Transverse colon (tissue), 4 donors: ENCODE data around the gene HEBP1. TPM values are rescaled to one million over a fixed set of nuclear protein-coding genes. Genes with fewer than 3 reads are reported as not detected.
A peak's percentile ranks its signal among the peaks of the same experiment; 100 is the strongest.

Experiments used
- DNase-seq: peaks from one replicate; pipeline ENCODE4 v3.0.0-alpha.2; 2019
- H3K27ac ChIP-seq, 4 donors: fragments of 200-600 bp; sonication (generic); 2 replicates each; pipeline ENCODE4 v1.5.1; 2016 to 2018; ENCODE audit warnings: inconsistent platforms in 4 of 4
- H3K27me3 ChIP-seq: fragments of 200-600 bp; sonication (generic); 2 replicates; pipeline ENCODE4 v1.5.1; 2017; ENCODE audit warnings: inconsistent platforms
- H3K36me3 ChIP-seq, 4 donors: fragments of 200-600 bp; sonication (generic); 2 replicates each; pipeline ENCODE4 v1.5.1; 2017 to 2019; ENCODE audit warnings: inconsistent platforms in 4 of 4
- H3K4me1 ChIP-seq, 4 donors: fragments of 200-600 bp; sonication (generic); 2 replicates each; pipeline ENCODE4 v1.5.1; 2017 to 2020; ENCODE audit warnings: inconsistent platforms in 4 of 4
- H3K4me3 ChIP-seq, 4 donors: fragments of 200-600 bp; sonication (generic); 1 replicate in 1 of 4; 2 replicates in 3 of 4; pipeline versions ENCODE4 v1.5.1 to v1.6.1; 2017 to 2019; ENCODE audit warnings: inconsistent platforms in 4 of 4
- H3K9me3 ChIP-seq, 2 donors: fragments of 200-600 bp; sonication (generic); 2 replicates each; pipeline ENCODE4 v1.5.1; 2017 to 2019; ENCODE audit warnings: inconsistent platforms in 2 of 2
- EP300 ChIP-seq: sonication (generic); formaldehyde crosslinking; IDR thresholded peaks from one replicate; pipeline ENCODE4 v1.6.1; 2017; ENCODE audit warnings: antibody characterized with exemption, low read depth
- POLR2A ChIP-seq: fragments of 450-650 bp; IDR thresholded peaks from one replicate; pipeline ENCODE4 v1.6.1; 2016; ENCODE audit warnings: antibody characterized with exemption, mild to moderate bottlenecking, moderate library complexity
- POLR2AphosphoS5 ChIP-seq, 3 donors: sonication (generic); formaldehyde crosslinking; IDR thresholded peaks; one replicate each; pipeline ENCODE4 v1.6.1; 2016; ENCODE audit warnings: antibody characterized with exemption in 3 of 3
- whole genome bisulfite sequencing, 2 donors: methylation state at CpG; one replicate each; pipeline ENCODE4 v1.1.5; 2018; ENCODE audit warnings: low coverage in 1 of 2; 5-methylcytosine and 5-hydroxymethylcytosine counted together
- in situ Hi-C, 4 donors: fragments of 200-750 bp; cut with MboI; loops; one replicate each; pipeline versions ENCODE4 v1.15.0 to v1.15.1; 2017; ENCODE audit warnings: low sequenced_read_pairs in 3 of 4, low pct_ligation_motif_present in 1 of 4, low pct_unique_long_range_greater_than_20kb in 1 of 4
- intact Hi-C: fragments of 100-400 bp; cut with DNase I; formaldehyde crosslinking; loops from one replicate; pipeline ENCODE4 v1.15.1; 2023; ENCODE audit warnings: low total_unique reads
- total RNA-seq, 4 donors: library from RNA; depleted of rRNA; stranded (reverse); fragments of >200 nt; gene quantifications; one replicate each; pipeline ENCODE4 v1.1.0, GENCODE V29; 2016
- TF ChIP-seq, protein P1 (sequence below), 5 experiments: fragments of 200-600 bp in 3 of 5; fragments of 450-650 bp in 2 of 5; sonication (generic) in 3 of 5; IDR thresholded peaks; 1 replicate in 2 of 5; 2 replicates in 3 of 5; pipeline ENCODE4 v1.5.1; 2016 to 2017; ENCODE audit warnings: antibody characterized with exemption in 5 of 5, inconsistent platforms in 3 of 5, mild to moderate bottlenecking in 2 of 5, moderate library complexity in 1 of 5

The HEBP1 gene
- total RNA-seq, 4 donors from 2014 or later: 10.3 to 74.4 (median 37.4) TPM

DNA sequence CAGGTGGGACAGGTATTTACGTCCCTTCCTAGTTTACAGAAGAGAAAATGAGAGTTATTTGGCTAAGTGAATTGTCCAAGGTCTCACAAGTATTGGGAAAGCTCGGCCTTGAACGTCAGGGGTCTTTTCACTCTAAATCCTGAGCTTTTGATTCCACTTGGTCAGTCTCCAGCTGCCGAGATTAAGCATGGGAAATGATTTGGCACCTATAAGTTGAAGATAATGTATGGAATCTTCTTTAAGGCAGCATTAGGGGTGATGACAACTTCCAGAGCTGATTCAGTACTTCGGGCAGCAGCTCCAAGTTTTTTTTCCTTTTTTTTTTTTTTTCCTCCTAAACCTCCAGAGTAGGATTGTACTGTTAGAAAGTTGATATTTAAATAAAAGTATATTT lies 44.8 kb upstream of the HEBP1 start:
- no peaks in the 10 kb centered on the region for H3K9me3 ChIP-seq
- intact Hi-C loops (no loop called here), in situ Hi-C loops (no loop called here)
- peaks cover 5 to 30% (median 17%) of the 10 kb centered on the region in 4 donors for H3K4me1 ChIP-seq
- peak overlapping the region; percentile 83 to 90 (median 87) for H3K4me3 ChIP-seq
- H3K36me3 ChIP-seq: no peaks in the 10 kb centered on the region
- WGBS, 2 donors: 8 to 18% methylated on average over 2 to 5 of the region's 5 CpGs
- DNase-seq: no peak
- peaks cover 66% of the 10 kb centered on the region for H3K27me3 ChIP-seq
- no peak for TF ChIP-seq POLR2AphosphoS5 (IDR thresholded peaks at IDR 0.05)
- TF ChIP-seq, protein P1, sequence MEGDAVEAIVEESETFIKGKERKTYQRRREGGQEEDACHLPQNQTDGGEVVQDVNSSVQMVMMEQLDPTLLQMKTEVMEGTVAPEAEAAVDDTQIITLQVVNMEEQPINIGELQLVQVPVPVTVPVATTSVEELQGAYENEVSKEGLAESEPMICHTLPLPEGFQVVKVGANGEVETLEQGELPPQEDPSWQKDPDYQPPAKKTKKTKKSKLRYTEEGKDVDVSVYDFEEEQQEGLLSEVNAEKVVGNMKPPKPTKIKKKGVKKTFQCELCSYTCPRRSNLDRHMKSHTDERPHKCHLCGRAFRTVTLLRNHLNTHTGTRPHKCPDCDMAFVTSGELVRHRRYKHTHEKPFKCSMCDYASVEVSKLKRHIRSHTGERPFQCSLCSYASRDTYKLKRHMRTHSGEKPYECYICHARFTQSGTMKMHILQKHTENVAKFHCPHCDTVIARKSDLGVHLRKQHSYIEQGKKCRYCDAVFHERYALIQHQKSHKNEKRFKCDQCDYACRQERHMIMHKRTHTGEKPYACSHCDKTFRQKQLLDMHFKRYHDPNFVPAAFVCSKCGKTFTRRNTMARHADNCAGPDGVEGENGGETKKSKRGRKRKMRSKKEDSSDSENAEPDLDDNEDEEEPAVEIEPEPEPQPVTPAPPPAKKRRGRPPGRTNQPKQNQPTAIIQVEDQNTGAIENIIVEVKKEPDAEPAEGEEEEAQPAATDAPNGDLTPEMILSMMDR (IDR thresholded peaks at IDR 0.05): no peak
- TF ChIP-seq POLR2A: no peak
- TF ChIP-seq EP300: no peak
- peak overlapping the region in 1 of 4 donors; percentile 73 for H3K27ac ChIP-seq

DNA sequence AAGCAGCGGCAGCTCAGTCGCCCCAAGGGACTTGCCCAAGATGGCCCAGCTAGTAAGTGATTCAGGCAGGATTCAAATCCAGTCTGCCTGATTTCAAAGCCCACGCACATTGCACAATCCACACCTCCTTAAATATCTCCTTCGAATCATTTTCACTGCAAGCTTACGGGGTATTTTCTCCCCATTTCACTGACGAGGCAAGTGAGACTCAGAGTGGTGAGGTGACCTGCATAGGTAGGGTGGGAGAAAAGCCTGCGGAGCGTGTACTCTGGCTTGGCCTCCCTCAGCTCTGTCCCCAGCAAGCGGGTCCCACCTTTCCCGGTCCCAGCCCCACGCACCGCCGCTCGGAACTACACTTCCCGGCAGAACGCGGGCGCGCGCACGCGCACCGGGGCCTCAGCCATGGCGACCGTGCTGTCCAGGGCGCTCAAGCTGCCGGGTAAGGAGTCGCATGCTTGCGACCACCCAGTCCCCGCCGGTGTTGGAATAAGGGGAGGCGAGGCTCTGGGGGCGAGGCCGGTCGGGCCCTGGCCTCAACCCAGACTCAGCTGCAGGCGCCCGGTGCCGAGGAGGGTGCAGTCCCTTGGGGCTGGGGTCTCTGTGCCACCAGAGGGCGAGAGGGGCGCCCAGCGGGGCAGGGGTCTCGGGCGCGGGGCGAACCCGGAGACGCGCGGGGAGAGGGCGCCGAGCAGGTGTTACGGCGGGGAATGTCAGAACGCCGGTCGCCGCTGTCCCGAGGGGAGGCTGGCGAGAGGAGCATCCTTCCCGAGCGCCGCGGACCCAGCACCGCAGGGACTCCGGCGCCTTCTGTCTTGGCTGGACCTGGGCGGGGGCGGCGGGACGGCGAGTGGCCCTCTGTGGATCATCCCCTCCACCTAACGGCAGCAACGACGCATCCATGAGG lies 44.2 kb upstream of the HEBP1 start, which contains the start of gene FAM234B:
FAM234B (plus strand) TSS at position 380 of the 904 bp plus-strand sequence; CDS start at position 403, 23 bp downstream.
- Histone ChIP-seq H3K9me3 (no peaks in the 10 kb centered on the region), H3K27me3 (peaks cover 60% of the 10 kb centered on the region), H3K27ac (peak within 1 kb of the TSS; percentile 42 to 73 (median 62)), H3K4me1 (peaks cover 7 to 35% (median 20%) of the 10 kb centered on the region in 4 donors), H3K36me3 (no peaks in the 10 kb centered on the region), H3K4me3 (peak within 1 kb of the TSS; percentile 83 to 90 (median 87))
- intact Hi-C loops (no loop called here), in situ Hi-C loops (no loop called here)
- 7 to 26% methylated on average over 3 to 37 of the region's 74 CpGs for WGBS, 2 donors
- TF ChIP-seq POLR2A (no peak), POLR2AphosphoS5 (IDR thresholded peaks at IDR 0.05) (peak in 1 of 3 donors; percentile 36)
- DNase-seq: peak; percentile 79

DNA sequence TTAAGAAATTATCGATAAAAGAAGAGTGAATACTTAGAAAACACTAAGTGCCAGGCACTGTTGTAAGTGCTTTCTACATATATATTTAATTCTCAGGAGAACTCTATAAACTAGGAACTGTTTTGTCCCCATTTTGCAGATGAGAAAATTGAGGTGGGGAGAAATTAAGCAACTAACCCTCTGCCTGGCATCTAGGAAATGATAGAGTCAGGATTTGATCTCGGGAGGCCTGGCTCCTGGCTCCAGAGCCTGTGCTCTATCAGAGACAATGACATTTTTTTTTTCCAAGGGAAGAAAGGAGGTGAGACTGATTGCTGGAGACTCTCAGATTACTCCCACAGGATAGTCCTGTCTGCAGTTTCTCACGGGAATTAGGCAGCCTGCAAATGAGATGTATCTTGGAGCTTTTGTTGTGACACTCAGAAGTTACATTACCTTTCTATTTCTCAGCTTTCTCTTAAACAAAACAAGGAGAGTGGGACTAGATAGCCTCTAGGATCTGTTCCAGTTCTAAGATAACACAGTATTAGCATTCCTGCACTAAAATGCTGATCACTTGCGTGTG lies 42.7 kb upstream of the HEBP1 start:
- in situ Hi-C loops: no loop called here
- TF ChIP-seq POLR2AphosphoS5 (IDR thresholded peaks at IDR 0.05): no peak
- no peak for TF ChIP-seq POLR2A
- TF ChIP-seq EP300: no peak
- TF ChIP-seq, protein P1 (IDR thresholded peaks at IDR 0.05): no peak
- intact Hi-C loops: no loop called here

DNA sequence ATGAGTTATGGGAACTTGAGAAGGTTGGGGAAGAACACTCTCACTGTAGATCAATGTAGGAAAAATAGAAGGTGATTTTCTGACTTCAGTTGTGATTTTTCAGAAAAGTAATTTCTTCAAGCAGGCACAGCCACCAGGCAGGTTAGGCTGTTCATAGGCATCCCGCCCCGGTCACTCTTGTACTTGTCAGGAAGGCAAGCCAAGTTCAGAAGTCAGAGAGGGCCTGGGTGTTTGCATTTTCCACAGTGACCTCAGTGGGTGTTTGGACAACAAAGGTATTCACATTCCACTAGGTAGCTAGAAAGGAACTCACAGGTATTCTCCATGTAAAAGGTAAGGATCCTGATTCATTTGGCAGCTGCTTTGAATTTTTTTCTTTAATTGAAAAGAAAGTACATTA lies 41.2 kb upstream of the HEBP1 start:
- H3K27ac ChIP-seq: no peak overlapping the region

More for the DNA sequence above, 42.7 kb upstream of the HEBP1 start:
- Histone ChIP-seq H3K36me3 (no peaks in the 10 kb centered on the region), H3K27me3 (peaks cover 45% of the 10 kb centered on the region), H3K9me3 (no peaks in the 10 kb centered on the region), H3K4me3 (no peak overlapping the region), H3K27ac (no peak overlapping the region), H3K4me1 (peaks cover 7 to 41% (median 20%) of the 10 kb centered on the region in 4 donors)
- 75 to 86% methylated on average over 3 to 4 of the region's 4 CpGs for WGBS, 2 donors
- no peak for DNase-seq

More for the DNA sequence above, 41.2 kb upstream of the HEBP1 start:
- 100% methylated on average over 2 of the region's 2 CpGs; no CpG with 5 or more reads in 1 of the 2 donors for WGBS, 2 donors
- Histone ChIP-seq H3K9me3 (no peaks in the 10 kb centered on the region), H3K4me1 (peaks cover 7 to 37% (median 19%) of the 10 kb centered on the region in 4 donors), H3K4me3 (no peak overlapping the region), H3K36me3 (no peaks in the 10 kb centered on the region), H3K27me3 (peaks cover 50% of the 10 kb centered on the region)
- no peak for DNase-seq
- intact Hi-C loops: no loop called here
- no peak for TF ChIP-seq EP300
- TF ChIP-seq, protein P1 (IDR thresholded peaks at IDR 0.05): no peak
- TF ChIP-seq POLR2A: no peak
- TF ChIP-seq POLR2AphosphoS5 (IDR thresholded peaks at IDR 0.05): no peak
- in situ Hi-C loops: no loop called here
